B cell (primary cell): ENCODE measurements around the gene CPNE1. TPM values are rescaled to one million over a fixed set of nuclear protein-coding genes. Genes with fewer than 3 reads are reported as not detected.

Source experiments
- ATAC-seq: fragments of 200-7000 bp; cut with Tn5 transposase; one replicate; pipeline ENCODE4 v1.10.0; 2021; ENCODE audit warnings: low read depth, mild to moderate bottlenecking, moderate number of reproducible peaks, moderate library complexity
- CTCF ChIA-PET: fragments of 350-600 bp; sonication (Branson Sonifier 250); formaldehyde crosslinking; loops from one replicate; lab custom pipeline; 2021; ENCODE audit warnings: antibody characterized with exemption, inconsistent platforms; lab: Charles Lee
- POLR2A ChIA-PET: fragments of 350-600 bp; sonication (Branson Sonifier 250); formaldehyde crosslinking; loops from one replicate; lab custom pipeline; 2021; ENCODE audit warnings: antibody characterized with exemption; lab: Charles Lee
- DNase-seq: peaks from one replicate; pipeline ENCODE4 v3.0.0; 2013
- H2AFZ ChIP-seq: 2 replicates; pipeline ENCODE4 v1.6.1; 2012; ENCODE audit warnings: mild to moderate bottlenecking, low read depth, low read length; ENCODE audit not compliant: insufficient read depth, poor library complexity, severe bottlenecking
- H3K27ac ChIP-seq, 2 donors: 1 replicate in 1 of 2; 2 replicates in 1 of 2; pipeline ENCODE4 v1.5.1; 2012 to 2013; ENCODE audit warnings: low read length in 2 of 2, mild to moderate bottlenecking in 2 of 2, moderate library complexity in 1 of 2
- H3K27me3 ChIP-seq, 4 experiments: fragments of 200-600 bp in 1 of 4; sonication (generic) in 1 of 4; replicated peaks in 1 of 4; 1 replicate in 2 of 4; 2 replicates in 2 of 4; pipeline versions ENCODE4 v1.6.1 to v1.7.0; 2013 to 2016; ENCODE audit warnings: low read length in 3 of 4, mild to moderate bottlenecking in 2 of 4, mixed read lengths in 1 of 4, moderate library complexity in 1 of 4; ENCODE audit not compliant: insufficient read depth in 4 of 4, control insufficient read depth in 3 of 4; ENCODE audit errors: control extremely low read depth in 1 of 4
- H3K36me3 ChIP-seq, 2 experiments: replicated peaks in 1 of 2; 1 replicate in 1 of 2; 2 replicates in 1 of 2; pipeline versions ENCODE4 v1.6.1 to v1.7.1; 2013; ENCODE audit warnings: low read length in 1 of 2; ENCODE audit not compliant: insufficient read depth in 2 of 2, control insufficient read depth in 1 of 2; ENCODE audit errors: control extremely low read depth in 1 of 2, extremely low read depth in 1 of 2
- H3K4me1 ChIP-seq, 2 donors: fragments of 200-600 bp in 1 of 2; sonication (generic) in 1 of 2; 1 replicate in 1 of 2; 2 replicates in 1 of 2; pipeline versions ENCODE4 v1.5.1 to v1.6.1; 2013 to 2017; ENCODE audit warnings: low read length in 2 of 2; ENCODE audit not compliant: control insufficient read depth in 2 of 2, insufficient read depth in 2 of 2
- H3K4me2 ChIP-seq: replicated peaks from 2 replicates; pipeline ENCODE3; 2012; ENCODE audit warnings: mild to moderate bottlenecking, low read depth, low read length; ENCODE audit not compliant: poor library complexity, severe bottlenecking
- H3K4me3 ChIP-seq, 5 experiments: fragments of 200-600 bp in 1 of 5; sonication (generic) in 1 of 5; 1 replicate in 3 of 5; 2 replicates in 2 of 5; pipeline versions ENCODE4 v1.5.1 to v1.7.0; 2011 to 2016; ENCODE audit warnings: low read length in 4 of 5, mild to moderate bottlenecking in 4 of 5, low read depth in 2 of 5, control low read depth in 1 of 5, moderate library complexity in 1 of 5; ENCODE audit not compliant: insufficient read depth in 1 of 5; ENCODE audit errors: control extremely low read depth in 1 of 5, extremely low read depth in 1 of 5
- H3K79me2 ChIP-seq: fragments of 200-600 bp; sonication (generic); one replicate; pipeline ENCODE4 v1.6.0; 2016; ENCODE audit warnings: low read length; ENCODE audit not compliant: control insufficient read depth, insufficient read depth
- H3K9ac ChIP-seq: fragments of 200-600 bp; sonication (generic); 2 replicates; pipeline ENCODE4 v1.6.1; 2017; ENCODE audit warnings: mild to moderate bottlenecking, low read length, moderate library complexity
- H3K9me3 ChIP-seq, 3 donors: one replicate each; pipeline versions ENCODE4 v1.6.1 to v1.7.1; 2013; ENCODE audit warnings: low read length in 2 of 3; ENCODE audit not compliant: control insufficient read depth in 2 of 3, insufficient read depth in 1 of 3; ENCODE audit errors: control extremely low read depth in 1 of 3
- H4K20me1 ChIP-seq: 2 replicates; pipeline ENCODE4 v1.6.0; 2012; ENCODE audit warnings: mild to moderate bottlenecking, low read length; ENCODE audit not compliant: insufficient read depth, control insufficient read depth, poor library complexity, severe bottlenecking
- H3K27ac Mint-ChIP-seq: one replicate; pipeline ENCODE4 v1.8.0; 2021; ENCODE audit warnings: mixed read lengths
- H3K27me3 Mint-ChIP-seq: one replicate; pipeline ENCODE4 v1.8.0; 2021; ENCODE audit warnings: mixed read lengths
- H3K4me1 Mint-ChIP-seq: one replicate; pipeline ENCODE4 v1.8.0; 2021; ENCODE audit warnings: mixed read lengths
- H3K4me3 Mint-ChIP-seq: one replicate; pipeline ENCODE4 v1.8.0; 2021; ENCODE audit warnings: mixed read lengths
- H3K9me3 Mint-ChIP-seq: one replicate; pipeline ENCODE4 v1.8.0; 2022; ENCODE audit warnings: mixed read lengths; ENCODE audit not compliant: insufficient read depth
- EZH2 ChIP-seq: IDR thresholded peaks from 2 replicates; pipeline ENCODE4 v1.6.1; 2012; ENCODE audit warnings: borderline replicate concordance, low read depth, mild to moderate bottlenecking, moderate library complexity, low read length; ENCODE audit not compliant: insufficient read depth, poor library complexity, severe bottlenecking
- WGBS: methylation state at CpG from one replicate; pipeline ENCODE4 v1.1.5; 2013; ENCODE audit warnings: missing lambda C conversion rate; ENCODE audit not compliant: insufficient coverage; 5-methylcytosine and 5-hydroxymethylcytosine counted together
- intact Hi-C: fragments of 100-400 bp; cut with micrococcal nuclease; formaldehyde crosslinking; loops from one replicate; pipeline ENCODE4 v1.10.0; 2022
- polyA plus RNA-seq: library from polyadenylated mRNA; depleted of rRNA; stranded (reverse); fragments of >200 nt; gene quantifications from 2 replicates; pipeline ENCODE4 v1.2.3, GENCODE V29; 2012
- total RNA-seq, 2 donors: library from RNA; stranded (reverse); fragments of 120-200 nt in 1 of 2; gene quantifications; 1 replicate in 1 of 2; 2 replicates in 1 of 2; pipeline versions ENCODE4 v1.2.3 to v1.2.4, GENCODE V29; 2013 to 2022
- TF ChIP-seq, protein P1 (sequence below): fragments of 200-600 bp; IDR thresholded peaks from one replicate; pipeline ENCODE4 v1.8.0; 2022; ENCODE audit warnings: antibody characterized with exemption, mild to moderate bottlenecking

CPNE1 gene
- total and polyA plus RNA-seq, 2 donors (not counting 1 experiment from before 2014, with no cell fraction given) = 321 to 323 TPM

DNA sequence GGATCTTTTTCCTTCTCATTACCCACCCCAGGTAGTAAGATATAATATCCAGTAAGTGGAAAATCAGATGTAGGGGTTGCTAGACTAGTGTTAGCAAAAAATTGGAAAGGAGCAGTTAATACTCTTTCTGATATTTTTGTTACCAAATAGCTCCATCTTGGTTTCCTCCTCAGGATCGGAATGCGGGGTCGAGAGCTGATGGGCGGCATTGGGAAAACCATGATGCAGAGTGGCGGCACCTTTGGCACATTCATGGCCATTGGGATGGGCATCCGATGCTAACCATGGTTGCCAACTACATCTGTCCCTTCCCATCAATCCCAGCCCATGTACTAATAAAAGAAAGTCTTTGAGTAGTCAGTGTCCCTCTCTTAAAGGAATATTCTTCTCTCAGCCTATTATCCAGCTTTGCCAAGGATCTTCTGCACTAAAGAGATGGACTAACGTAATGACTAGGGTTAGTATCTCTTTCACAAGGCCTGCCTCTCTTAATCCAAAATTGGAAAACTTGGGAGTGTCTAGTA is 36.0 kb upstream of the CPNE1 start:
- Histone ChIP-seq H3K27ac (peak overlapping the region in 1 of 2 donors; percentile 96), H3K4me2 (peak overlapping the region; percentile 99), H3K9me3 (no peaks in the 10 kb centered on the region), H3K4me3 (no peak overlapping the region), H2AFZ (no peak overlapping the region), H3K36me3 (peaks cover 14 to 45% of the 10 kb centered on the region in 2 experiments), H3K9ac (no peak overlapping the region), H3K79me2 (peaks cover 28% of the 10 kb centered on the region), H3K27me3 (no peaks in the 10 kb centered on the region), H4K20me1 (peaks cover 19% of the 10 kb centered on the region), H3K4me1 (peaks cover 17 to 23% of the 10 kb centered on the region in 2 donors)
- H3K27ac Mint-ChIP-seq = peak overlapping the region; percentile 56
- peak overlapping the region; percentile 85 for H3K4me3 Mint-ChIP-seq
- TF ChIP-seq EZH2 = no peak
- TF ChIP-seq, protein P1, sequence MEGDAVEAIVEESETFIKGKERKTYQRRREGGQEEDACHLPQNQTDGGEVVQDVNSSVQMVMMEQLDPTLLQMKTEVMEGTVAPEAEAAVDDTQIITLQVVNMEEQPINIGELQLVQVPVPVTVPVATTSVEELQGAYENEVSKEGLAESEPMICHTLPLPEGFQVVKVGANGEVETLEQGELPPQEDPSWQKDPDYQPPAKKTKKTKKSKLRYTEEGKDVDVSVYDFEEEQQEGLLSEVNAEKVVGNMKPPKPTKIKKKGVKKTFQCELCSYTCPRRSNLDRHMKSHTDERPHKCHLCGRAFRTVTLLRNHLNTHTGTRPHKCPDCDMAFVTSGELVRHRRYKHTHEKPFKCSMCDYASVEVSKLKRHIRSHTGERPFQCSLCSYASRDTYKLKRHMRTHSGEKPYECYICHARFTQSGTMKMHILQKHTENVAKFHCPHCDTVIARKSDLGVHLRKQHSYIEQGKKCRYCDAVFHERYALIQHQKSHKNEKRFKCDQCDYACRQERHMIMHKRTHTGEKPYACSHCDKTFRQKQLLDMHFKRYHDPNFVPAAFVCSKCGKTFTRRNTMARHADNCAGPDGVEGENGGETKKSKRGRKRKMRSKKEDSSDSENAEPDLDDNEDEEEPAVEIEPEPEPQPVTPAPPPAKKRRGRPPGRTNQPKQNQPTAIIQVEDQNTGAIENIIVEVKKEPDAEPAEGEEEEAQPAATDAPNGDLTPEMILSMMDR = no peak
- no peak for ATAC-seq
- WGBS = 99% methylated on average over 6 of the region's 7 CpGs
- DNase-seq = peak; percentile 33
- H3K4me1 Mint-ChIP-seq = peaks cover 33% of the 10 kb centered on the region
- H3K27me3 Mint-ChIP-seq = no peaks in the 10 kb centered on the region
- CTCF ChIA-PET = interaction anchor here (2.0 kb wide), 3 partner anchors 42 to 100 kb away, joined by 6 to 10 read pairs (median 7); partner anchors contain the start of gene RBM39
- POLR2A ChIA-PET = interaction anchor here (2.4 kb wide), 1 partner anchor 42 kb away, joined by 18 read pairs; the partner anchor contains the start of gene RBM39
- intact Hi-C loops = no loop called here
- no peaks in the 10 kb centered on the region for H3K9me3 Mint-ChIP-seq

DNA sequence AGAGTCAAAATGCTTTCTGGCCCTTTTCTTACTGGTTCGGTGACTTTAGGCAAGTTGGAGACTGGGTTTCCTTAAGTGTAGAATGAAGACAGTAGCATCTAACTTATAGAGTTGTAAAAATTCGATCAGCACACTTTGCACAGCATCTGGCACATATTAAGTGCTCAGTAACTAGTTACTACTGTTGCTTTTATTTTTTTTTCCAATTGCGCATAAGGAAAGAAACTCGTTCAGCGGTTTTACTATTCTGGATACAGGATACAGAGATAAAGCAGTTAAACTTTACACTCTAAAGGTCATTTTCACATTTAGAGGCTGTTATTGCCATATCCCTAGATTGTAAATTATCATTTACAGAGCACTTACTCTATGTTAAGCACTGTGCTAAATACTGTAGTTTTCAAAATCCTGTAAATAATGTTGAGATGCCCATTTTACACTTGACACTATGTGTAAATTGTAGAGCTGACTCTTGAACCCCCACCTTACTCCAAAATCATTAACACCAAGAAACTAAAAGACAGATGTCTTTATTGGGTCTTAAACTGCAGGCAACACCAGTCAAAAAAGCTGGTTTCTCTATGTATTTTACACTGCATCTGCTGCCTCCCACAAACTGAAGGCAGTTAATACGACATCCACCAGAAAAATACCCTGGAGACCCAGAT is 35.4 kb upstream of the CPNE1 start:
- H3K27ac ChIP-seq = peak overlapping the region; percentile 84 to 96
- H3K27ac Mint-ChIP-seq = peak overlapping the region; percentile 97
- no peaks in the 10 kb centered on the region for H3K27me3 ChIP-seq
- H3K4me3 Mint-ChIP-seq = peak overlapping the region; percentile 85
- H3K36me3 ChIP-seq = peaks cover 13 to 39% of the 10 kb centered on the region in 2 experiments
- intact Hi-C loops = loop anchor here (1.0 to 5.0 kb wide), 7 partner anchors 36 to 245 kb away; partner anchors contain the start of genes CEP250, CPNE1, PHF20 and RBM12
- WGBS = 17% methylated on average over 1 of the region's 6 CpGs
- DNase-seq (peak; percentile 27), ATAC-seq (no peak)
- ChIA-PET POLR2A (interaction anchor here (0.9 to 2.4 kb wide), 4 partner anchors 10 to 85 kb away, joined by 3 to 18 read pairs (median 5); partner anchors contain the start of genes PHF20, RBM39 and SPAG4), CTCF (interaction anchor here (1.1 to 2.0 kb wide), 6 partner anchors 34 to 122 kb away, joined by 3 to 10 read pairs (median 4); partner anchors contain the start of gene RBM39)
- no peak for TF ChIP-seq EZH2
- TF ChIP-seq, protein P1 = no peak
- H2AFZ ChIP-seq = peak overlapping the region; percentile 100
- H3K4me3 ChIP-seq = peak overlapping the region; percentile 69 to 98 (median 91)
- no peaks in the 10 kb centered on the region for H3K9me3 ChIP-seq
- H3K9me3 Mint-ChIP-seq = no peaks in the 10 kb centered on the region
- H3K9ac ChIP-seq = peak overlapping the region; percentile 100
- H3K4me2 ChIP-seq = peak overlapping the region; percentile 99
- H3K27me3 Mint-ChIP-seq = no peaks in the 10 kb centered on the region
- peaks cover 33% of the 10 kb centered on the region for H3K4me1 Mint-ChIP-seq
- H3K4me1 ChIP-seq = peaks cover 17 to 23% of the 10 kb centered on the region in 2 donors
- H3K79me2 ChIP-seq = peaks cover 24% of the 10 kb centered on the region
- H4K20me1 ChIP-seq = peaks cover 14% of the 10 kb centered on the region
